ENCODE data around the gene PRKAR2B. TPM values are rescaled to one million over a fixed set of nuclear protein-coding genes. Genes with fewer than 3 reads are reported as not detected.

Gene PRKAR2B
- total and polyA plus RNA-seq, 2 experiments from 2014 or later, result 48.8 to 50.6 TPM

DNA sequence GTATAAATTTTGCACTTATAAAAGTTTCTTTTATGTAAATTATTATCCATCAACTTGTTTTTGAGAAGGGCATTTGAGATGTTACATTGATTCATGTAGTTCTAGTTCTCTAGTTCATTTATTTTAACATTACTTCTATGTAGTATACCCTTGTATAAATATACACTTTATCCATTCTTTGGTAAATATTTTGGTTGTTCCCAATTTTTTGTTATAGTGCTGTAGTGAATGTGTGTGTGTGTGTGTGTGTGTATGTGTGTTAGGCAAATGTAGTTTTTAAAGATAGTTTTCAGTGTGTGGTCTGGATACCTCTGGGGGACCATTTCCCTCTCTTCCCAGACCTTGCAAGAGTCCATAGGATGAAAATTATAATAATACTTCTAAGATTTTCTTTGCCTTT is 15.0 kb downstream of the PRKAR2B start:
- no peaks in the 10 kb centered on the region for H3K27me3 Mint-ChIP-seq (ENCODE audit: insufficient read depth, low read depth, poor library complexity)
- peaks cover 2% of the 10 kb centered on the region; the same call in 1 of the 3 replicates for H3K4me1 Mint-ChIP-seq
- no peaks in the 10 kb centered on the region for H3F3A ChIP-seq (replicated peaks; ENCODE audit: low read depth)
- H3K4me2 ChIP-seq, result no peak overlapping the region
- no peak for DNase-seq (ENCODE audit: low spot score)
- TF ChIP-seq ZNF114 (CRISPR knock-in tag; IDR thresholded peaks at IDR 0.05) (no peak), ZNF331 (CRISPR knock-in tag; IDR thresholded peaks at IDR 0.05; ENCODE audit: low read depth) (no peak), STAT1 (IDR thresholded peaks at IDR 0.05; ENCODE audit: unreplicated experiment) (no peak), JUNB (IDR thresholded peaks at IDR 0.05; ENCODE audit: unreplicated experiment) (no peak), EZH2phosphoT487 (IDR thresholded peaks at IDR 0.05; ENCODE audit: unreplicated experiment) (no peak), NANOG (IDR thresholded peaks at IDR 0.05; ENCODE audit: borderline replicate concordance) (no peak)
- TF ChIP-seq, protein P1, sequence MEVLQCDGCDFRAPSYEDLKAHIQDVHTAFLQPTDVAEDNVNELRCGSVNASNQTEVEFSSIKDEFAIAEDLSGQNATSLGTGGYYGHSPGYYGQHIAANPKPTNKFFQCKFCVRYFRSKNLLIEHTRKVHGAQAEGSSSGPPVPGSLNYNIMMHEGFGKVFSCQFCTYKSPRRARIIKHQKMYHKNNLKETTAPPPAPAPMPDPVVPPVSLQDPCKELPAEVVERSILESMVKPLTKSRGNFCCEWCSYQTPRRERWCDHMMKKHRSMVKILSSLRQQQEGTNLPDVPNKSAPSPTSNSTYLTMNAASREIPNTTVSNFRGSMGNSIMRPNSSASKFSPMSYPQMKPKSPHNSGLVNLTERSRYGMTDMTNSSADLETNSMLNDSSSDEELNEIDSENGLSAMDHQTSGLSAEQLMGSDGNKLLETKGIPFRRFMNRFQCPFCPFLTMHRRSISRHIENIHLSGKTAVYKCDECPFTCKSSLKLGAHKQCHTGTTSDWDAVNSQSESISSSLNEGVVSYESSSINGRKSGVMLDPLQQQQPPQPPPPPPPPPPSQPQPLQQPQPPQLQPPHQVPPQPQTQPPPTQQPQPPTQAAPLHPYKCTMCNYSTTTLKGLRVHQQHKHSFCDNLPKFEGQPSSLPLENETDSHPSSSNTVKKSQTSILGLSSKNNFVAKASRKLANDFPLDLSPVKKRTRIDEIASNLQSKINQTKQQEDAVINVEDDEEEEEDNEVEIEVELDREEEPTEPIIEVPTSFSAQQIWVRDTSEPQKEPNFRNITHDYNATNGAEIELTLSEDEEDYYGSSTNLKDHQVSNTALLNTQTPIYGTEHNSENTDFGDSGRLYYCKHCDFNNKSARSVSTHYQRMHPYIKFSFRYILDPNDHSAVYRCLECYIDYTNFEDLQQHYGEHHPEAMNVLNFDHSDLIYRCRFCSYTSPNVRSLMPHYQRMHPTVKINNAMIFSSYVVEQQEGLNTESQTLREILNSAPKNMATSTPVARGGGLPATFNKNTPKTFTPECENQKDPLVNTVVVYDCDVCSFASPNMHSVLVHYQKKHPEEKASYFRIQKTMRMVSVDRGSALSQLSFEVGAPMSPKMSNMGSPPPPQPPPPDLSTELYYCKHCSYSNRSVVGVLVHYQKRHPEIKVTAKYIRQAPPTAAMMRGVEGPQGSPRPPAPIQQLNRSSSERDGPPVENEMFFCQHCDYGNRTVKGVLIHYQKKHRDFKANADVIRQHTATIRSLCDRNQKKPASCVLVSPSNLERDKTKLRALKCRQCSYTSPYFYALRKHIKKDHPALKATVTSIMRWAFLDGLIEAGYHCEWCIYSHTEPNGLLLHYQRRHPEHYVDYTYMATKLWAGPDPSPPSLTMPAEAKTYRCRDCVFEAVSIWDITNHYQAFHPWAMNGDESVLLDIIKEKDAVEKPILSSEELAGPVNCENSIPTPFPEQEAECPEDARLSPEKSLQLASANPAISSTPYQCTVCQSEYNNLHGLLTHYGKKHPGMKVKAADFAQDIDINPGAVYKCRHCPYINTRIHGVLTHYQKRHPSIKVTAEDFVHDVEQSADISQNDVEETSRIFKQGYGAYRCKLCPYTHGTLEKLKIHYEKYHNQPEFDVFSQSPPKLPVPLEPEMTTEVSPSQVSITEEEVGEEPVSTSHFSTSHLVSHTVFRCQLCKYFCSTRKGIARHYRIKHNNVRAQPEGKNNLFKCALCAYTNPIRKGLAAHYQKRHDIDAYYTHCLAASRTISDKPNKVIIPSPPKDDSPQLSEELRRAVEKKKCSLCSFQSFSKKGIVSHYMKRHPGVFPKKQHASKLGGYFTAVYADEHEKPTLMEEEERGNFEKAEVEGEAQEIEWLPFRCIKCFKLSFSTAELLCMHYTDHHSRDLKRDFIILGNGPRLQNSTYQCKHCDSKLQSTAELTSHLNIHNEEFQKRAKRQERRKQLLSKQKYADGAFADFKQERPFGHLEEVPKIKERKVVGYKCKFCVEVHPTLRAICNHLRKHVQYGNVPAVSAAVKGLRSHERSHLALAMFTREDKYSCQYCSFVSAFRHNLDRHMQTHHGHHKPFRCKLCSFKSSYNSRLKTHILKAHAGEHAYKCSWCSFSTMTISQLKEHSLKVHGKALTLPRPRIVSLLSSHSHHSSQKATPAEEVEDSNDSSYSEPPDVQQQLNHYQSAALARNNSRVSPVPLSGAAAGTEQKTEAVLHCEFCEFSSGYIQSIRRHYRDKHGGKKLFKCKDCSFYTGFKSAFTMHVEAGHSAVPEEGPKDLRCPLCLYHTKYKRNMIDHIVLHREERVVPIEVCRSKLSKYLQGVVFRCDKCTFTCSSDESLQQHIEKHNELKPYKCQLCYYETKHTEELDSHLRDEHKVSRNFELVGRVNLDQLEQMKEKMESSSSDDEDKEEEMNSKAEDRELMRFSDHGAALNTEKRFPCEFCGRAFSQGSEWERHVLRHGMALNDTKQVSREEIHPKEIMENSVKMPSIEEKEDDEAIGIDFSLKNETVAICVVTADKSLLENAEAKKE (CRISPR knock-in tag; IDR thresholded peaks at IDR 0.05), result no peak
- TF ChIP-seq, protein P2, sequence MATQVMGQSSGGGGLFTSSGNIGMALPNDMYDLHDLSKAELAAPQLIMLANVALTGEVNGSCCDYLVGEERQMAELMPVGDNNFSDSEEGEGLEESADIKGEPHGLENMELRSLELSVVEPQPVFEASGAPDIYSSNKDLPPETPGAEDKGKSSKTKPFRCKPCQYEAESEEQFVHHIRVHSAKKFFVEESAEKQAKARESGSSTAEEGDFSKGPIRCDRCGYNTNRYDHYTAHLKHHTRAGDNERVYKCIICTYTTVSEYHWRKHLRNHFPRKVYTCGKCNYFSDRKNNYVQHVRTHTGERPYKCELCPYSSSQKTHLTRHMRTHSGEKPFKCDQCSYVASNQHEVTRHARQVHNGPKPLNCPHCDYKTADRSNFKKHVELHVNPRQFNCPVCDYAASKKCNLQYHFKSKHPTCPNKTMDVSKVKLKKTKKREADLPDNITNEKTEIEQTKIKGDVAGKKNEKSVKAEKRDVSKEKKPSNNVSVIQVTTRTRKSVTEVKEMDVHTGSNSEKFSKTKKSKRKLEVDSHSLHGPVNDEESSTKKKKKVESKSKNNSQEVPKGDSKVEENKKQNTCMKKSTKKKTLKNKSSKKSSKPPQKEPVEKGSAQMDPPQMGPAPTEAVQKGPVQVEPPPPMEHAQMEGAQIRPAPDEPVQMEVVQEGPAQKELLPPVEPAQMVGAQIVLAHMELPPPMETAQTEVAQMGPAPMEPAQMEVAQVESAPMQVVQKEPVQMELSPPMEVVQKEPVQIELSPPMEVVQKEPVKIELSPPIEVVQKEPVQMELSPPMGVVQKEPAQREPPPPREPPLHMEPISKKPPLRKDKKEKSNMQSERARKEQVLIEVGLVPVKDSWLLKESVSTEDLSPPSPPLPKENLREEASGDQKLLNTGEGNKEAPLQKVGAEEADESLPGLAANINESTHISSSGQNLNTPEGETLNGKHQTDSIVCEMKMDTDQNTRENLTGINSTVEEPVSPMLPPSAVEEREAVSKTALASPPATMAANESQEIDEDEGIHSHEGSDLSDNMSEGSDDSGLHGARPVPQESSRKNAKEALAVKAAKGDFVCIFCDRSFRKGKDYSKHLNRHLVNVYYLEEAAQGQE (IDR thresholded peaks at IDR 0.05; ENCODE audit: unreplicated experiment), result no peak
- TF ChIP-seq, protein P3, sequence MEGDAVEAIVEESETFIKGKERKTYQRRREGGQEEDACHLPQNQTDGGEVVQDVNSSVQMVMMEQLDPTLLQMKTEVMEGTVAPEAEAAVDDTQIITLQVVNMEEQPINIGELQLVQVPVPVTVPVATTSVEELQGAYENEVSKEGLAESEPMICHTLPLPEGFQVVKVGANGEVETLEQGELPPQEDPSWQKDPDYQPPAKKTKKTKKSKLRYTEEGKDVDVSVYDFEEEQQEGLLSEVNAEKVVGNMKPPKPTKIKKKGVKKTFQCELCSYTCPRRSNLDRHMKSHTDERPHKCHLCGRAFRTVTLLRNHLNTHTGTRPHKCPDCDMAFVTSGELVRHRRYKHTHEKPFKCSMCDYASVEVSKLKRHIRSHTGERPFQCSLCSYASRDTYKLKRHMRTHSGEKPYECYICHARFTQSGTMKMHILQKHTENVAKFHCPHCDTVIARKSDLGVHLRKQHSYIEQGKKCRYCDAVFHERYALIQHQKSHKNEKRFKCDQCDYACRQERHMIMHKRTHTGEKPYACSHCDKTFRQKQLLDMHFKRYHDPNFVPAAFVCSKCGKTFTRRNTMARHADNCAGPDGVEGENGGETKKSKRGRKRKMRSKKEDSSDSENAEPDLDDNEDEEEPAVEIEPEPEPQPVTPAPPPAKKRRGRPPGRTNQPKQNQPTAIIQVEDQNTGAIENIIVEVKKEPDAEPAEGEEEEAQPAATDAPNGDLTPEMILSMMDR (conservative IDR thresholded peaks at IDR 0.05; ENCODE audit: low read depth in 2 of 2), result no peak
- H3K27ac Mint-ChIP-seq, result no peak overlapping the region
- no peaks in the 10 kb centered on the region for H3K4me1 ChIP-seq (ENCODE audit: insufficient read depth)
- peaks cover 2% of the 10 kb centered on the region; the same call in 2 of the 3 replicates for H3K36me3 Mint-ChIP-seq (ENCODE audit: low read depth)
- ATAC-seq, result no peak
- H3K36me3 ChIP-seq (ENCODE audit: insufficient read depth), result no peaks in the 10 kb centered on the region
- H4K20me1 ChIP-seq (replicated peaks; ENCODE audit: insufficient read depth), result 0 out of 2 replicates have a peak, but pooled peaks cover 3% of the 10 kb centered on the region
- no peak overlapping the region for H3K27ac ChIP-seq (ENCODE audit: low read depth)
- H3K4me3 Mint-ChIP-seq, result no peak overlapping the region
- no peaks in the 10 kb centered on the region for H3K27me3 ChIP-seq (ENCODE audit: insufficient read depth)
- no peak overlapping the region for H2AFZ ChIP-seq
- H3K79me2 ChIP-seq (replicated peaks; ENCODE audit: insufficient read depth), result peaks cover 88% of the 10 kb centered on the region
- no peaks in the 10 kb centered on the region; the same call in 2 of the 3 replicates for H3K9me3 Mint-ChIP-seq
- no peaks in the 10 kb centered on the region for H3K9me2 ChIP-seq (ENCODE audit: insufficient read depth)
- H3K4me3 ChIP-seq, result no peak overlapping the region

All from GM23338 (cell line).